ENCODE measurements around the gene ODAD3. TPM values are rescaled to one million over a fixed set of nuclear protein-coding genes. Genes with fewer than 3 reads are reported as not detected.
"Not testable (repeated sequence)": the region's sequence is repeated elsewhere in the genome, so short reads cannot be mapped to it uniquely, and the experiment has no call there.

Gene ODAD3
- total RNA-seq, 1 experiment from 2014 or later: 1.1 TPM

GRCh38 chr19:11464333-11465265, 29.7 kb upstream of the ODAD3 start:
- DNase-seq (ENCODE audit: low read depth): no peak
- in situ Hi-C loops (cut with HindIII; ENCODE audit: low pct_unique_long_range_greater_than_20kb, low sequenced_read_pairs): no loop called here

DNA sequence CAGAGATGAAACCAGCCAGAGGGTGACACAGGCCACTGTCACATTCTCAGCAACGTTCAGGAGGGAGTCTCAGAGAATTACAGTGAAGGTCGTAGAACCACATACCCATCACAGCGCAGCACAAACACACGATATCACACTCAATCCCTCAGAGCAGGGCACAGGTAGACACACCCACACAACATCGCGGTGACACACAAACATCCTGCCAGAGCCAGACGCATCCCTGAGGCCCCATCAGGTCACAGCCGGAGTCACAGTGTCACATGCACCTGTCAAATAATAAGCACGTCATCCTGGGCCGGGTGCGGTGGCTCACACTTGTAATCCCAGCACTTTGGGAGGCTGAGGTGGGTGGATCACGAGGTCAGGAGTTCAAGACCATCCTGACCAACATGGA, 28.5 kb upstream of the ODAD3 start:
- in situ Hi-C loops (cut with HindIII; ENCODE audit: low pct_unique_long_range_greater_than_20kb, low sequenced_read_pairs): no loop called here
- DNase-seq (ENCODE audit: low read depth): no peak

- in situ Hi-C loops (cut with HindIII; ENCODE audit: low pct_unique_long_range_greater_than_20kb, low sequenced_read_pairs): no loop called here
- DNase-seq (ENCODE audit: low read depth): no peak
These were observed 26.5 kb upstream of the ODAD3 start for GRCh38 chr19:11461453-11461852.

DNA sequence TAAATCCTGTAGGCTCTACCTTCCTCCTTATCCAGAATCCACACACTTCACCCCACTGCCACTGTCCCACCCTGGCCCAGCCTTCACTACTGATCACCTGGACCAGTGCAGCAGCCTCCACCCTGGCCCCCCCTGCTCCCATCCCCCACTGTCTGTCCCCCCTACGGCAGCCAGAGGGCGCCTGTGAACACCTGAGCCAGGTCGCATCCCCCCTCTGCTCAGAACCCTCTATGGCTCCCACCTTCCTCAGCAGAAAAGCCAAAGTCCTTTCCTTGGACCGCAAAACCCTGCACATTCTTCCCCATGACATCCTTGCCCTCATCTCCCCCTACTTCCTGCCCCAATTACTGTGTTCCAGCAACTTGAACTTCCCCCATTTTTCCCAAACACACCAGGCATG, 25.3 kb upstream of the ODAD3 start:
- no peak for DNase-seq (ENCODE audit: low read depth)
- in situ Hi-C loops (cut with HindIII; ENCODE audit: low pct_unique_long_range_greater_than_20kb, low sequenced_read_pairs): no loop called here

GRCh38 chr19:11458912-11459311, 24.0 kb upstream of the ODAD3 start:
- DNase-seq (ENCODE audit: low read depth); in situ Hi-C loops (cut with HindIII; ENCODE audit: low pct_unique_long_range_greater_than_20kb, low sequenced_read_pairs): not testable (repeated sequence)

DNA sequence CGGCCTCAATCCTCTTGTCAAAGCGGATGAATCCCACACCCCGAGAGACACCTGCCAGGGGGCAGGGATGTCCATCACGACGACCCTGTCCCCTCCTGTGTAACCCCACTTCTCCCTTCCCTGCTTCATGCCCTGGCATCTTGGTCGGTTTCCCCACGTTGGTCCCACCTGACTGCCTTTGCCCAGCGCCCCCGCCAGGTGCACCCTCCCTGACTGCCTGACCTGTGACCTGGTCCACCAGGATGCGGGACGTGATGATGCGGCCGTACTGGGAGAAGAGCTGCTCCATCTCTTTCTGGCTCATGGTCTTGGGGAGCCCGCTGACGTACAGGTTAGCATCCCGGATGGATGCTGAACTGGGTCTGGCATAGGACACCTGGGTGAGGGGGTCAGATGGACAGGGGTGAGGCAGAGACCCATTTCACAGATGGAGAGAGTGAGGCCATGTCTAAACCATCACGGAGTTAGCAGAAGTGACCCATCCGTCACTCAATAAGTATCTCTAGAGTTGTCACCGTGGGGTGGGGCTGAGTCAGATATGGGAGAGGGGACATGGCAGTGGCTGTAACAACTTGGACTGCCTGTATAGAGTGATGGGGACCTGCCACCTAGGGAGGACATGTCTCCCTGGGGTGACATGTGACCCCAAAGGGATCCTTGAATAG, 23.4 kb upstream of the ODAD3 start:
- in situ Hi-C loops (cut with HindIII; ENCODE audit: low pct_unique_long_range_greater_than_20kb, low sequenced_read_pairs): no loop called here
- DNase-seq (ENCODE audit: low read depth): no peak

GRCh38 chr19:11457831-11458230, 22.9 kb upstream of the ODAD3 start:
- no peak for DNase-seq (ENCODE audit: low read depth)
- in situ Hi-C loops (cut with HindIII; ENCODE audit: low pct_unique_long_range_greater_than_20kb, low sequenced_read_pairs): no loop called here

DNA sequence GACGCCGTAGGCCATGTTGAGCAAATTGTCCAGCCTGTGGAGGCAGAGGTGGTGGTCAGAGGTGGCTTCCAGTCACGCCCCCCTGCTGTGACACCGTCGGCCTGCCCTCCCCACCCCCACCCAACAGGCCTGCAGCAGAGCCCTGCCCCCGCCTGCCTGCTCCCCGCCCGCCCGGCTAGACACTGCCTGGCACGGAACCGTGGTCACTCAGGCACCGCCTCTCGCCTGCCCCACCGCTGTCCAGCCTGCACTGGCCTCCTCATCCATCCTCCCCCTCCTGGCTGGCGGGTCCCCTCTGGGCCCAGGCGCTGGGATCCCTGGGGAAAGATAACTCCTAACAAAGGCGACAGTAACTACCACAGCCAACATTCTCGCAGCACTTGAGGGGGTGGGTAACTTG, 22.2 kb upstream of the ODAD3 start:
- in situ Hi-C loops (cut with HindIII; ENCODE audit: low pct_unique_long_range_greater_than_20kb, low sequenced_read_pairs): no loop called here
- DNase-seq (ENCODE audit: low read depth): no peak

DNA sequence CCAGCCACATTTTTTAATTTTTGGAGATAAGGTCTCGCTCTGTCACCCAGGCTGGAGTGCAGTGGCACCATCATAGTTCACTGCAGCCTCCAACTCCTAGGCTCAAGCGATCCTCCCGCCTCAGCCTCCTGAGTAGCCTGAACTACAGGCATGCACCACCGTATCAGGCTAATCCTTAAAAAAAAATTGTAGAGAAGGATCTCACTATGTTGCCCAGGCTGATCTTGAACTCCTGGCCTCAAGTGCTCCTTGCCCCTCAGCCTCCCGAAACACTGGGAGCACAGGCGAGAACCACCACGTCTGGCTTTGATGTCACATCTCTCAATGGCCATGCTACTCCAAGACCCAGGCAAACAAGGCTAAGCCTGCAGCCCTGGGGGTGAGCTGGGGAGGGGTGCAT, 21.7 kb upstream of the ODAD3 start:
- no peak for DNase-seq (ENCODE audit: low read depth)
- in situ Hi-C loops (cut with HindIII; ENCODE audit: low pct_unique_long_range_greater_than_20kb, low sequenced_read_pairs): no loop called here

GRCh38 chr19:11455233-11455554, 20.3 kb upstream of the ODAD3 start:
- in situ Hi-C loops (cut with HindIII; ENCODE audit: low pct_unique_long_range_greater_than_20kb, low sequenced_read_pairs); DNase-seq (ENCODE audit: low read depth): not testable (repeated sequence)

- in situ Hi-C loops (cut with HindIII; ENCODE audit: low pct_unique_long_range_greater_than_20kb, low sequenced_read_pairs): no loop called here
- no peak for DNase-seq (ENCODE audit: low read depth)
These were observed 18.8 kb upstream of the ODAD3 start for GRCh38 chr19:11453468-11454341.

GRCh38 chr19:11452620-11453310, 17.8 kb upstream of the ODAD3 start:
- in situ Hi-C loops (cut with HindIII; ENCODE audit: low pct_unique_long_range_greater_than_20kb, low sequenced_read_pairs): no loop called here
- no peak for DNase-seq (ENCODE audit: low read depth)

- no peak for DNase-seq (ENCODE audit: low read depth)
- in situ Hi-C loops (cut with HindIII; ENCODE audit: low pct_unique_long_range_greater_than_20kb, low sequenced_read_pairs): no loop called here
These were observed 17.1 kb upstream of the ODAD3 start for GRCh38 chr19:11451871-11452619.

- in situ Hi-C loops (cut with HindIII; ENCODE audit: low pct_unique_long_range_greater_than_20kb, low sequenced_read_pairs): no loop called here
- DNase-seq (ENCODE audit: low read depth): no peak
These were observed 16.5 kb upstream of the ODAD3 start for GRCh38 chr19:11451327-11451870.

GRCh38 chr19:11450570-11451326, 15.8 kb upstream of the ODAD3 start:
- no peak for DNase-seq (ENCODE audit: low read depth)
- in situ Hi-C loops (cut with HindIII; ENCODE audit: low pct_unique_long_range_greater_than_20kb, low sequenced_read_pairs): no loop called here

- in situ Hi-C loops (cut with HindIII; ENCODE audit: low pct_unique_long_range_greater_than_20kb, low sequenced_read_pairs): no loop called here
- no peak for DNase-seq (ENCODE audit: low read depth)
These were observed 14.1 kb upstream of the ODAD3 start for GRCh38 chr19:11448923-11449554.
